Testis (tissue), 2 donors: ENCODE data around the gene IGF1R.

ENCODE experiments used
- POLR2A ChIP-seq: fragments of 450-650 bp; IDR thresholded peaks from one replicate; pipeline ENCODE4 v1.6.1; 2017; ENCODE audit warnings: antibody characterized with exemption, mild to moderate bottlenecking, moderate library complexity
- TF ChIP-seq, protein P1 (sequence below), 3 experiments: fragments of 450-650 bp in 2 of 3; fragments of 200-600 bp in 1 of 3; sonication (generic) in 1 of 3; IDR thresholded peaks; one replicate each; pipeline ENCODE4 v1.5.1; 2016 to 2019; ENCODE audit warnings: antibody characterized with exemption in 3 of 3, mild to moderate bottlenecking in 2 of 3, moderate library complexity in 1 of 3

- TF ChIP-seq, protein P1, sequence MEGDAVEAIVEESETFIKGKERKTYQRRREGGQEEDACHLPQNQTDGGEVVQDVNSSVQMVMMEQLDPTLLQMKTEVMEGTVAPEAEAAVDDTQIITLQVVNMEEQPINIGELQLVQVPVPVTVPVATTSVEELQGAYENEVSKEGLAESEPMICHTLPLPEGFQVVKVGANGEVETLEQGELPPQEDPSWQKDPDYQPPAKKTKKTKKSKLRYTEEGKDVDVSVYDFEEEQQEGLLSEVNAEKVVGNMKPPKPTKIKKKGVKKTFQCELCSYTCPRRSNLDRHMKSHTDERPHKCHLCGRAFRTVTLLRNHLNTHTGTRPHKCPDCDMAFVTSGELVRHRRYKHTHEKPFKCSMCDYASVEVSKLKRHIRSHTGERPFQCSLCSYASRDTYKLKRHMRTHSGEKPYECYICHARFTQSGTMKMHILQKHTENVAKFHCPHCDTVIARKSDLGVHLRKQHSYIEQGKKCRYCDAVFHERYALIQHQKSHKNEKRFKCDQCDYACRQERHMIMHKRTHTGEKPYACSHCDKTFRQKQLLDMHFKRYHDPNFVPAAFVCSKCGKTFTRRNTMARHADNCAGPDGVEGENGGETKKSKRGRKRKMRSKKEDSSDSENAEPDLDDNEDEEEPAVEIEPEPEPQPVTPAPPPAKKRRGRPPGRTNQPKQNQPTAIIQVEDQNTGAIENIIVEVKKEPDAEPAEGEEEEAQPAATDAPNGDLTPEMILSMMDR (IDR thresholded peaks at IDR 0.05): no peak
- no peak for TF ChIP-seq POLR2A
Observed at GRCh38 chr15:98635848-98636247, 12.5 kb upstream of the IGF1R start.
